Measurements from ENCODE around the gene ARRDC1.

- TF ChIP-seq POLR2AphosphoS5 (IDR thresholded peaks at IDR 0.05; ENCODE audit: insufficient read depth in 1 of 2, low read depth in 1 of 2) (no peak), CTCF (IDR thresholded peaks at IDR 0.05) (no peak), POLR2A (IDR thresholded peaks at IDR 0.05) (no peak)
These were observed 36.7 kb downstream of the ARRDC1 start for GRCh38 chr9:137642118-137642601.
